Measurements from ENCODE around the gene ELOVL6. TPM values are rescaled to one million over a fixed set of nuclear protein-coding genes. Genes with fewer than 3 reads are reported as not detected.

The ELOVL6 gene
- total and polyA plus RNA-seq, 9 of the 15 experiments (the other 6 are each of a cell fraction or from before 2014, with no cell fraction given), result 18.3 to 82.6 (median 46.0) TPM

DNA sequence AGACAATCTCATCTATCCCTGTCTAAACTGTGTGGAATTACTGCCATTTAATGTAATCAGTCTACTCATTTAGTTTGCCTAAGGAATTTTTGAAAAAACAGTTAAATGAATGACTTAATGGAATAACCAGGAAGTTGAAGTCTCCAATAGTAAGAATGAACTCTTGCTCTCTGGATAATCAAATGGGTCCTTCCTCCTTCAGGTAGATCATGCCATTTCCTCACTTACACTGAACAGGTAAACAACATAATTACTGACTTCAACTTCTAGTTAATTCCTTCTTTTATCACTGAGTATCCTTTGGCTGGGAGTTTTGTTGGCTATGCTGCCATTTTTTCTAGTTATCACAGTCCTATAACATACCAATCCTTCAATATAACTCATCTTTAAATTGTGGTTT lies 56.0 kb downstream of the ELOVL6 start:
- H3K4me2 ChIP-seq (ENCODE audit: insufficient read depth, low read length), result no peak overlapping the region
- H3K36me3 ChIP-seq (ENCODE audit: control insufficient read depth, insufficient read depth, low read length), result peaks cover 51% of the 10 kb centered on the region; the same call in 2 of the 3 replicates
- ATAC-seq, result no peak
- intact Hi-C loops (cut with micrococcal nuclease) (no loop called here), in situ Hi-C loops (cut with MboI) (no loop called here)
- no peaks in the 10 kb centered on the region for H3K9me3 ChIP-seq (replicated peaks; ENCODE audit: control insufficient read depth, insufficient read depth, low read depth, low read length)
- H3K27ac ChIP-seq (ENCODE audit: extremely low read depth, low read depth, low read length), result no peak overlapping the region
- CTCF ChIA-PET (ENCODE audit: low intra/inter-chr PET ratio), result no interaction called here
- H3K79me2 ChIP-seq (ENCODE audit: control insufficient read depth, insufficient read depth, low read length), result peaks cover 22% of the 10 kb centered on the region; the same call in 1 of the 3 replicates
- H3K9ac ChIP-seq (ENCODE audit: insufficient read depth in 1 of 2, low read depth in 2 of 2, low read length in 2 of 2), result no peak overlapping the region
- TF ChIP-seq CSDE1 (IDR thresholded peaks at IDR 0.05) (no peak), ZNF778 (CRISPR knock-in tag; IDR thresholded peaks at IDR 0.05) (no peak), KLF13 (tag; IDR thresholded peaks at IDR 0.05; ENCODE audit: borderline replicate concordance, low read depth) (no peak), MYC (IDR thresholded peaks at IDR 0.05; ENCODE audit: low read depth, low read length) (no peak), MYC (CRISPR knock-in tag; IDR thresholded peaks at IDR 0.05; ENCODE audit: borderline replicate concordance, low read depth) (no peak)
- TF ChIP-seq, protein P1, sequence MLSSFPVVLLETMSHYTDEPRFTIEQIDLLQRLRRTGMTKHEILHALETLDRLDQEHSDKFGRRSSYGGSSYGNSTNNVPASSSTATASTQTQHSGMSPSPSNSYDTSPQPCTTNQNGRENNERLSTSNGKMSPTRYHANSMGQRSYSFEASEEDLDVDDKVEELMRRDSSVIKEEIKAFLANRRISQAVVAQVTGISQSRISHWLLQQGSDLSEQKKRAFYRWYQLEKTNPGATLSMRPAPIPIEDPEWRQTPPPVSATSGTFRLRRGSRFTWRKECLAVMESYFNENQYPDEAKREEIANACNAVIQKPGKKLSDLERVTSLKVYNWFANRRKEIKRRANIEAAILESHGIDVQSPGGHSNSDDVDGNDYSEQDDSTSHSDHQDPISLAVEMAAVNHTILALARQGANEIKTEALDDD (IDR thresholded peaks at IDR 0.05), result no peak
- TF ChIP-seq, protein P2, sequence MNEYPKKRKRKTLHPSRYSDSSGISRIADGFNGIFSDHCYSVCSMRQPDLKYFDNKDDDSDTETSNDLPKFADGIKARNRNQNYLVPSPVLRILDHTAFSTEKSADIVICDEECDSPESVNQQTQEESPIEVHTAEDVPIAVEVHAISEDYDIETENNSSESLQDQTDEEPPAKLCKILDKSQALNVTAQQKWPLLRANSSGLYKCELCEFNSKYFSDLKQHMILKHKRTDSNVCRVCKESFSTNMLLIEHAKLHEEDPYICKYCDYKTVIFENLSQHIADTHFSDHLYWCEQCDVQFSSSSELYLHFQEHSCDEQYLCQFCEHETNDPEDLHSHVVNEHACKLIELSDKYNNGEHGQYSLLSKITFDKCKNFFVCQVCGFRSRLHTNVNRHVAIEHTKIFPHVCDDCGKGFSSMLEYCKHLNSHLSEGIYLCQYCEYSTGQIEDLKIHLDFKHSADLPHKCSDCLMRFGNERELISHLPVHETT (CRISPR knock-in tag; conservative IDR thresholded peaks at IDR 0.05 in 1 of 2, IDR thresholded peaks at IDR 0.05 in 1 of 2), result no peak
- DNase-seq (ENCODE audit: extremely low read depth in 1 of 4, low spot score in 3 of 4), result no peak
- H3K9me1 ChIP-seq (ENCODE audit: control insufficient read depth, insufficient read depth, low read length), result no peaks in the 10 kb centered on the region
- H3K4me1 ChIP-seq (replicated peaks in 1 of 2; ENCODE audit: control insufficient read depth in 2 of 2, insufficient read depth in 2 of 2, low read length in 2 of 2), result 0 out of 5 replicates have a peak, but pooled peaks cover 0 to 4% of the 10 kb centered on the region in 2 experiments
- POLR2A ChIA-PET, result no interaction called here
- H2AFZ ChIP-seq (ENCODE audit: low read depth, low read length), result no peak overlapping the region
- FAIRE-seq, result peak; percentile 11
- no peaks in the 10 kb centered on the region for H3K27me3 ChIP-seq (ENCODE audit: control insufficient read depth in 2 of 2, insufficient read depth in 2 of 2, low read length in 2 of 2)
- BruUV-seq (replicated peaks), result no TSS peak
- peaks cover 5% of the 10 kb centered on the region; the same call in 1 of the 2 replicates for H4K20me1 ChIP-seq (replicated peaks; ENCODE audit: control insufficient read depth, insufficient read depth, low read length)
- H3K4me3 ChIP-seq, result no peak overlapping the region
